SK-N-SH treated with all-trans-retinoic acid at 6 μM for 48 hours (cell line): ENCODE data around the gene EID1.

Experiments
- ZFP3 ChIP-seq: fragments of 250-450 bp; sonication (Bioruptor Pico); IDR thresholded peaks from 2 replicates; pipeline ENCODE4 v1.5.0; 2020; ENCODE audit warnings: mild to moderate bottlenecking, moderate library complexity
- TF ChIP-seq, protein P1 (sequence below): fragments of 250-450 bp; sonication (Bioruptor Pico); IDR thresholded peaks from 2 replicates; pipeline ENCODE4 v1.8.0; 2020; ENCODE audit warnings: mild to moderate bottlenecking, moderate library complexity, borderline replicate concordance

DNA sequence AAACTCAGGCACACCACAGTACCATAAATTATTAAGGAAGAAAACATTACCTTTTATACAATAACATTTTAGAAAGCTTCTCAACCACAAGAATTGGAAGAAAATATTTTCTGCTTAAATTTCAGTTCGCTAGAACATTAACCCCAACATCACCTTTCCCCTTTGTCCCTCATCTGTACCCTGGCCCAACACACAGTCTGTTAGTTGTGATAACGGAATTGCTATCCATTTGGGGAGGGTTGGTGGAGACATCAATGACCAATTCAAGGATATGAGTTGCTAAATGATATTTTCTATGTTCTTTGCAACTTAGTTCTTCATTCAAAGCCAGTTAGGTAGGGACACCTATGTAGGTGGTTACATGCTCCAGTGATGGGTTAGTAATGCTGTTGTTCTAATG lies 5.8 kb downstream of the EID1 start:
- no peak for TF ChIP-seq ZFP3
- TF ChIP-seq, protein P1, sequence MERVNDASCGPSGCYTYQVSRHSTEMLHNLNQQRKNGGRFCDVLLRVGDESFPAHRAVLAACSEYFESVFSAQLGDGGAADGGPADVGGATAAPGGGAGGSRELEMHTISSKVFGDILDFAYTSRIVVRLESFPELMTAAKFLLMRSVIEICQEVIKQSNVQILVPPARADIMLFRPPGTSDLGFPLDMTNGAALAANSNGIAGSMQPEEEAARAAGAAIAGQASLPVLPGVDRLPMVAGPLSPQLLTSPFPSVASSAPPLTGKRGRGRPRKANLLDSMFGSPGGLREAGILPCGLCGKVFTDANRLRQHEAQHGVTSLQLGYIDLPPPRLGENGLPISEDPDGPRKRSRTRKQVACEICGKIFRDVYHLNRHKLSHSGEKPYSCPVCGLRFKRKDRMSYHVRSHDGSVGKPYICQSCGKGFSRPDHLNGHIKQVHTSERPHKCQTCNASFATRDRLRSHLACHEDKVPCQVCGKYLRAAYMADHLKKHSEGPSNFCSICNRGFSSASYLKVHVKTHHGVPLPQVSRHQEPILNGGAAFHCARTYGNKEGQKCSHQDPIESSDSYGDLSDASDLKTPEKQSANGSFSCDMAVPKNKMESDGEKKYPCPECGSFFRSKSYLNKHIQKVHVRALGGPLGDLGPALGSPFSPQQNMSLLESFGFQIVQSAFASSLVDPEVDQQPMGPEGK = no peak
